ENCODE results near the gene BAZ2B.

BAZ2B gene

GRCh38 chr2:159559034-159559433 lies 57.3 kb downstream of the BAZ2B start:
- H3K27ac ChIP-seq (ENCODE audit: low read depth, low read length) = no peak overlapping the region
- H3K27me3 ChIP-seq (ENCODE audit: control insufficient read depth in 5 of 5, insufficient read depth in 4 of 5, low read length in 5 of 5) = no peaks in the 10 kb centered on the region
- no peak overlapping the region for H3K4me3 ChIP-seq (ENCODE audit: low read depth in 1 of 5, low read length in 5 of 5)
- H3K9me3 ChIP-seq (ENCODE audit: control insufficient read depth in 5 of 5, low read length in 5 of 5) = no peaks in the 10 kb centered on the region
- H3K9ac ChIP-seq (ENCODE audit: low read length in 5 of 5) = no peak overlapping the region
- H3K36me3 ChIP-seq (ENCODE audit: control insufficient read depth in 5 of 5, insufficient read depth in 5 of 5, low read length in 5 of 5) = no peaks in the 10 kb centered on the region
- peaks cover 0 to 13% (median 4%) of the 10 kb centered on the region in 5 donors for H3K4me1 ChIP-seq (ENCODE audit: control insufficient read depth in 5 of 5, insufficient read depth in 5 of 5, low read length in 5 of 5)

DNA sequence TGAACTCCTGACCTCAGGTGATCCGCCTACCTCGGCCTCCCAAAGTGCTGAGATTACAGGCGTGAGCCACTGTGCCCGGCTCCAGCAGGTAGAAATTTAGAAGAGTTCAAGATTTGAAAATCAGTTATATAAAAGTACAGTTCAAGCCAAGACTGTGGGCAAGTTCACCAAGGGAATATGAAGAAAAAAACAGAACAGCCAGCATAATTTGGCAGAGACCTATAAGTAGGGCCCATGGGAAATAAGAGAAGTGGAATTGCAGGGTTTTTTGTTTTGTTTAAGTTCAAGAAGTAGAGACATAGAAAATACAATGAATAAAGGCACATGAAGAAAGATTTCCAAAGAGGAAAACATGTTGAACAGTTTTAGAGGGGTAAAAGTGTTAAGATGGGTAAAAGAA lies 57.9 kb downstream of the BAZ2B start:
- Histone ChIP-seq H3K4me3 (ENCODE audit: low read depth in 1 of 5, low read length in 5 of 5) (no peak overlapping the region), H3K27ac (ENCODE audit: low read depth, low read length) (no peak overlapping the region), H3K9me3 (ENCODE audit: control insufficient read depth in 5 of 5, low read length in 5 of 5) (no peaks in the 10 kb centered on the region), H3K36me3 (ENCODE audit: control insufficient read depth in 5 of 5, insufficient read depth in 5 of 5, low read length in 5 of 5) (peaks cover 0 to 3% (median 0%) of the 10 kb centered on the region in 5 donors), H3K4me1 (ENCODE audit: control insufficient read depth in 5 of 5, insufficient read depth in 5 of 5, low read length in 5 of 5) (peaks cover 0 to 13% (median 4%) of the 10 kb centered on the region in 5 donors), H3K27me3 (ENCODE audit: control insufficient read depth in 5 of 5, insufficient read depth in 4 of 5, low read length in 5 of 5) (no peaks in the 10 kb centered on the region), H3K9ac (ENCODE audit: low read length in 5 of 5) (no peak overlapping the region)

DNA sequence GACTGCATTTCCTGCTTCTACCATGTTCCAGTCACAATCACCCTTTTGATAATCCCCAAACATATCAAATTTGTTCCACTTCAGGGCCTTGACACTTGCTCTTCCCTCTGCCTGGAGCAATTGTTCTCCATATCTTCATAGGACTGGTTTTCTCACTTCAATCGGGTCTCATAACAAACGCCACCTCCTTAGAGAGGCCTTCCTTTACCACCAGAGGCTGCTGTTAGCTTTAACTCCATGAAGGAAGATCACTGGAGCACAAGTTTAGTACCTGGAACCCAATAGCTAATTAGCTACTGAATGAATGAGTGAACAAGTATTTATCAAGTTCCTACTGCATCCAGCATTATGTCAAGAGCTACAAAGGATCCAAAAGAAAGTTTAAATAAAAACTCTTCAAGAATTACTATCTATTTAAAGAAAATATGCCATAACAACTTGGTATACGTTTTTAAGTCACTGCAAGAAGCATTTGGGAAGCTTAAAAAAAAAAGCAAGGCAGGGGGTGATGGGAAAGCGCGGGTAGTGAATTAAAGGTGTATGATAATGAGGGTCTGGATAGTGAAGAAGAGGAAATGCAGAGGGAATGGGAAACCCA lies 58.8 kb downstream of the BAZ2B start:
- Histone ChIP-seq H3K4me1 (ENCODE audit: control insufficient read depth in 5 of 5, insufficient read depth in 5 of 5, low read length in 5 of 5) (peaks cover 0 to 13% (median 4%) of the 10 kb centered on the region in 5 donors), H3K9me3 (ENCODE audit: control insufficient read depth in 5 of 5, low read length in 5 of 5) (no peaks in the 10 kb centered on the region), H3K36me3 (ENCODE audit: control insufficient read depth in 5 of 5, insufficient read depth in 5 of 5, low read length in 5 of 5) (peaks cover 0 to 3% (median 0%) of the 10 kb centered on the region in 5 donors), H3K27ac (ENCODE audit: low read depth, low read length) (no peak overlapping the region), H3K4me3 (ENCODE audit: low read depth in 1 of 5, low read length in 5 of 5) (no peak overlapping the region), H3K27me3 (ENCODE audit: control insufficient read depth in 5 of 5, insufficient read depth in 4 of 5, low read length in 5 of 5) (no peaks in the 10 kb centered on the region), H3K9ac (ENCODE audit: low read length in 5 of 5) (no peak overlapping the region)

- no peak overlapping the region for H3K27ac ChIP-seq (ENCODE audit: low read depth, low read length)
- no peak overlapping the region for H3K9ac ChIP-seq (ENCODE audit: low read length in 5 of 5)
- no peak overlapping the region for H3K4me3 ChIP-seq (ENCODE audit: low read depth in 1 of 5, low read length in 5 of 5)
- H3K4me1 ChIP-seq (ENCODE audit: control insufficient read depth in 5 of 5, insufficient read depth in 5 of 5, low read length in 5 of 5) = peaks cover 0 to 13% (median 4%) of the 10 kb centered on the region in 5 donors
- H3K9me3 ChIP-seq (ENCODE audit: control insufficient read depth in 5 of 5, low read length in 5 of 5) = no peaks in the 10 kb centered on the region
- peaks cover 0 to 3% (median 0%) of the 10 kb centered on the region in 5 donors for H3K36me3 ChIP-seq (ENCODE audit: control insufficient read depth in 5 of 5, insufficient read depth in 5 of 5, low read length in 5 of 5)
- no peaks in the 10 kb centered on the region for H3K27me3 ChIP-seq (ENCODE audit: control insufficient read depth in 5 of 5, insufficient read depth in 4 of 5, low read length in 5 of 5)
These were observed 60.5 kb downstream of the BAZ2B start for GRCh38 chr2:159555651-159556392.

GRCh38 chr2:159553727-159554126 lies 62.6 kb downstream of the BAZ2B start:
- Histone ChIP-seq H3K27ac (ENCODE audit: low read depth, low read length) (no peak overlapping the region), H3K9ac (ENCODE audit: low read length in 5 of 5) (no peak overlapping the region), H3K9me3 (ENCODE audit: control insufficient read depth in 5 of 5, low read length in 5 of 5) (no peaks in the 10 kb centered on the region), H3K36me3 (ENCODE audit: control insufficient read depth in 5 of 5, insufficient read depth in 5 of 5, low read length in 5 of 5) (peaks cover 0 to 3% (median 0%) of the 10 kb centered on the region in 5 donors), H3K27me3 (ENCODE audit: control insufficient read depth in 5 of 5, insufficient read depth in 4 of 5, low read length in 5 of 5) (no peaks in the 10 kb centered on the region), H3K4me1 (ENCODE audit: control insufficient read depth in 5 of 5, insufficient read depth in 5 of 5, low read length in 5 of 5) (peaks cover 0 to 9% (median 2%) of the 10 kb centered on the region in 5 donors), H3K4me3 (ENCODE audit: low read depth in 1 of 5, low read length in 5 of 5) (no peak overlapping the region)

DNA sequence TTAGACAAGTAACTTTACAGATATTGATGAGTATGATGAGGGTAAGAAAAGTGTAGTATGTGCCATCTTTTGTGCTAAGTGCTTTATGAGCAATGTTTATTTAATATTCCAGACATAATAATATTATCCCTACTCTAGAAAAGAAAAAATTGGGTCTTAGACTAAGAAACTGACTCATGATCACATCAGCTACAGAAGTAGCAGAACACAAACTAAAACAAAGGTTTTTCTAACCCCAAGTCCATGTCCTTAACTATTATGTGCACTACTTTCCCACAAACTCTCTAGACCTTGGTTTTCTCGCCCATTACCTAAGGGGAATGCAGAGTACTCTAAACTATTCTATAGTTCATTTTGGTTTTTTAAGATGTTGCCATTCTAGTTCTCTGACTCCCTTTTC lies 64.5 kb downstream of the BAZ2B start:
- Histone ChIP-seq H3K9ac (ENCODE audit: low read length in 5 of 5) (no peak overlapping the region), H3K36me3 (ENCODE audit: control insufficient read depth in 5 of 5, insufficient read depth in 5 of 5, low read length in 5 of 5) (peaks cover 0 to 3% (median 0%) of the 10 kb centered on the region in 5 donors), H3K4me1 (ENCODE audit: control insufficient read depth in 5 of 5, insufficient read depth in 5 of 5, low read length in 5 of 5) (no peaks in the 10 kb centered on the region), H3K27ac (ENCODE audit: low read depth, low read length) (no peak overlapping the region), H3K4me3 (ENCODE audit: low read depth in 1 of 5, low read length in 5 of 5) (no peak overlapping the region), H3K27me3 (ENCODE audit: control insufficient read depth in 5 of 5, insufficient read depth in 4 of 5, low read length in 5 of 5) (no peaks in the 10 kb centered on the region), H3K9me3 (ENCODE audit: control insufficient read depth in 5 of 5, low read length in 5 of 5) (no peaks in the 10 kb centered on the region)

DNA sequence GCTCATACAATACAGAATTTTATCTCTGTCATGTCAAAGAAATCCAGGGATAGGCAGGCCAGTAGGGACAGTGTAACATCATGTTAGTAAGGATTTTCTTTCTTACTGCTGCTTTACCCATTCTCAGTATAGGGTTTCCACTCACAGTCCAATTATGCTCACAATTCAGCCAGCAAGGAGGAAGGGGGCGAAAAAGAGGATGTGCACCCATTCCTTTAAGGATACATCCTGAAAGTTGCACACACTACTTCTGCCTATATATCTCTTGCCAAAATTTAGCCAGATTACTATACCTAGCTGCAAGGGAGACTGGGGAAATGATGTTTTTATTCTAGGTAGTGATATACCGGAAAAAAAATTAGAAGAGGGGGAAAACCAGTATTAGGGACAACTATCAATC lies 66.1 kb downstream of the BAZ2B start:
- Histone ChIP-seq H3K27ac (ENCODE audit: low read depth, low read length) (no peak overlapping the region), H3K27me3 (ENCODE audit: control insufficient read depth in 5 of 5, insufficient read depth in 4 of 5, low read length in 5 of 5) (no peaks in the 10 kb centered on the region), H3K9ac (ENCODE audit: low read length in 5 of 5) (no peak overlapping the region), H3K4me1 (ENCODE audit: control insufficient read depth in 5 of 5, insufficient read depth in 5 of 5, low read length in 5 of 5) (no peaks in the 10 kb centered on the region), H3K9me3 (ENCODE audit: control insufficient read depth in 5 of 5, low read length in 5 of 5) (no peaks in the 10 kb centered on the region), H3K4me3 (ENCODE audit: low read depth in 1 of 5, low read length in 5 of 5) (no peak overlapping the region), H3K36me3 (ENCODE audit: control insufficient read depth in 5 of 5, insufficient read depth in 5 of 5, low read length in 5 of 5) (peaks cover 0 to 3% (median 0%) of the 10 kb centered on the region in 5 donors)

- H3K27ac ChIP-seq (ENCODE audit: low read depth, low read length) = no peak overlapping the region
- no peaks in the 10 kb centered on the region for H3K9me3 ChIP-seq (ENCODE audit: control insufficient read depth in 5 of 5, low read length in 5 of 5)
- no peak overlapping the region for H3K4me3 ChIP-seq (ENCODE audit: low read depth in 1 of 5, low read length in 5 of 5)
- H3K27me3 ChIP-seq (ENCODE audit: control insufficient read depth in 5 of 5, insufficient read depth in 4 of 5, low read length in 5 of 5) = no peaks in the 10 kb centered on the region
- no peaks in the 10 kb centered on the region for H3K4me1 ChIP-seq (ENCODE audit: control insufficient read depth in 5 of 5, insufficient read depth in 5 of 5, low read length in 5 of 5)
- H3K9ac ChIP-seq (ENCODE audit: low read length in 5 of 5) = no peak overlapping the region
- H3K36me3 ChIP-seq (ENCODE audit: control insufficient read depth in 5 of 5, insufficient read depth in 5 of 5, low read length in 5 of 5) = peaks cover 0 to 8% (median 0%) of the 10 kb centered on the region in 5 donors
These were observed 67.1 kb downstream of the BAZ2B start for GRCh38 chr2:159549234-159549633.

DNA sequence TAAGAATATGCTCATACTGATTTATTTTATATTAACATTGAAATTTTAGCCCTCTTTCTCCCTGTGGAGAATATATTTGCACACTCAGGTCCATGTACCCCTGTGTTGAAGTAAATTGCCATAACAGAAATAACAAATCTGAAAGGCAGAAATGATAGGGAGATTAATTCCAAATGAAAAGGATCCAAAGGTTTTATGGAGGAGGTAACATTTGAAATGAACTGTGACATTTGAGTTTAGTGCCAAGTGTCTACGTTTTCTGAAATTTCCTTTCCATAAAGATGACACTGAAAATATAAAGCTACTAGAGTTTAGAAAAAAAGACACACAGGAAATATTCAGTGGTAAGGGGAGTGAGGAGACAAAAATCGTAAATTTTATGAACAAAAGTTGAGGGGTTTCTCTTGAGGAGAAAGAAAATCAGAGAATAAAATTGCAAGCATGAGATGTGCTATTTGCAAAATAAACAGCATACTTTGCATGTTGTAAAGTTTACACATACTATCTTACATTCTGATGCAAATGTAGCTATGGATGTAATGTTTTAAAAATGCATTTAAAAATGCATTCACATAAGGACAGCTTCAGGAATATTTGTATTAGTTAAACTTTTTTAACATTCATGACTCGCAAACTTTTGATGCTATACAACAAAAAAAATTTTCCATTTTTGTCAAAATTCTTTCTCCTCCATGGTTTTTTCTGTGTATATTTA lies 69.5 kb downstream of the BAZ2B start:
- Histone ChIP-seq H3K36me3 (ENCODE audit: control insufficient read depth in 5 of 5, insufficient read depth in 5 of 5, low read length in 5 of 5) (peaks cover 3 to 9% (median 5%) of the 10 kb centered on the region in 5 donors), H3K27me3 (ENCODE audit: control insufficient read depth in 5 of 5, insufficient read depth in 4 of 5, low read length in 5 of 5) (no peaks in the 10 kb centered on the region), H3K27ac (ENCODE audit: low read depth, low read length) (no peak overlapping the region), H3K4me1 (ENCODE audit: control insufficient read depth in 5 of 5, insufficient read depth in 5 of 5, low read length in 5 of 5) (no peaks in the 10 kb centered on the region), H3K4me3 (ENCODE audit: low read depth in 1 of 5, low read length in 5 of 5) (no peak overlapping the region), H3K9me3 (ENCODE audit: control insufficient read depth in 5 of 5, low read length in 5 of 5) (peaks cover 0 to 8% (median 5%) of the 10 kb centered on the region in 5 donors), H3K9ac (ENCODE audit: low read length in 5 of 5) (no peak overlapping the region)

GRCh38 chr2:159546039-159546438 lies 70.3 kb downstream of the BAZ2B start:
- no peak overlapping the region for H3K9ac ChIP-seq (ENCODE audit: low read length in 5 of 5)
- H3K4me3 ChIP-seq (ENCODE audit: low read depth in 1 of 5, low read length in 5 of 5) = no peak overlapping the region
- no peaks in the 10 kb centered on the region for H3K4me1 ChIP-seq (ENCODE audit: control insufficient read depth in 5 of 5, insufficient read depth in 5 of 5, low read length in 5 of 5)
- no peak overlapping the region for H3K27ac ChIP-seq (ENCODE audit: low read depth, low read length)
- peaks cover 0 to 8% (median 5%) of the 10 kb centered on the region in 5 donors for H3K9me3 ChIP-seq (ENCODE audit: control insufficient read depth in 5 of 5, low read length in 5 of 5)
- H3K27me3 ChIP-seq (ENCODE audit: control insufficient read depth in 5 of 5, insufficient read depth in 4 of 5, low read length in 5 of 5) = no peaks in the 10 kb centered on the region
- peaks cover 3 to 12% (median 8%) of the 10 kb centered on the region in 5 donors for H3K36me3 ChIP-seq (ENCODE audit: control insufficient read depth in 5 of 5, insufficient read depth in 5 of 5, low read length in 5 of 5)

Data from subcutaneous abdominal adipose tissue (tissue), 5 donors.